ENCODE measurements around the gene PPP3CB.

- TF ChIP-seq EZH2 (IDR thresholded peaks at IDR 0.05; ENCODE audit: insufficient read depth, poor library complexity, severe bottlenecking) = no peak
- no peak for TF ChIP-seq EZH2phosphoT487 (IDR thresholded peaks at IDR 0.05; ENCODE audit: insufficient read depth, low read depth)
Measured at GRCh38 chr10:73408978-73409521, 86.8 kb downstream of the PPP3CB start.

All from GM23248 (cell line).